GM21619 (cell line): ENCODE results near the gene CNTN4.

Experiments
- ATAC-seq: cut with Tn5 transposase; IDR thresholded peaks from one replicate; pipeline ENCODE4 v1.9.1; 2021; ENCODE audit not compliant: unreplicated experiment

CNTN4 gene

DNA sequence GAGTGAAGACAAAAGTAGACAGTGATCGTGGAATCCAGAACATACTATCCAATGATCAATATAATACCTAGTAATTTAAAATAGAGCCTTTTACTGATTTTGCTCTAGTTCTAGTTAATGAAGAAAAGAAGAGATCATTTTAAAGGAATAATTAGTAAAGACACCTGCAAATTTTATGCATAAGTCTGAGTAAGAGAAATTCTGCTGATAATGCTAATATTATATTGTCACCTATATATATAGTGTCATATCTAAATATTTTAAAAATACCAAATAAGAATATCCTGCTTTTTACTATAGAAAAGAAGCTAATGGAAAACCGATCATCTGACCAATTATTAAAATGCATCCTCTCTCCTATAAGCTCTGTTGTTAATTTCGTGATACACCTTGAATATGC lies 152.1 kb downstream of the CNTN4 start:
- ATAC-seq: no peak

DNA sequence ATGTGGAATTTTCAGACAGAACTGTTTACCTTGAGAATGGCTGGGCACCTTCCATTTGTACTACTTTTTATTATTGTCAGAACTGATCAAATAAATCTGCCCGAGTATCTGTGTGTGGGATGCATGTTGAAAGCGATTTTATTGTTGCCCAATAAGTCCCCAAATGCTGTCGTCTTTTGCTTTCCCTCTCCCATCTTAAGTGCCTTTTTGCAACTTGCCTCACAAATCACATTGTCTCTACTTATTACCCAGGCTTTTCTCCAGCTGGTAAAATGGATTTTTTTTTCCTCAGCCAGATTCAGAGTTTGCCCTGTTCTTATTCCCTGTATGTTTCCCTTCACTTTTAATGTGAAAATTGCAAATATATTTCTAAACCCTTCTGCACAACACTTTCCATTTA lies 163.1 kb downstream of the CNTN4 start:
- ATAC-seq: no peak

DNA sequence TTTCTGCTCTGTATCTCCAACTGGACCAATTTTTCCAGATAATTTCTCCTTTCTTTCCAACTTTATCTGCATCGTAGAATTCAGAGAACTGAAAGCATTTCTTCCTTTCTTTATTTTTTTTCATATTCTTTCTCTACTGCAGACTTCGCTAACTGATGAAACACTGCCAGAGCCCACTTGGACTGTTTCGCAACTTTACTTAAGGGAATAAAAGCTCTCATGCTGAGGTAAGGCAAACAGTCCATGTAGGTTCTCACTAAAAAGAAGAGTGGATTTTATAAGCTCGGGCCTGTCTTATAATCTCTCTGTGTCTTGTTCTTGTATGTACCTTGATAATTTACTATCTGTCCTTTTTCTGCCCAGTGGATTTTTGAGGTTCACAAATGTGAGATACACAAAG lies 163.5 kb downstream of the CNTN4 start:
- ATAC-seq: no peak

DNA sequence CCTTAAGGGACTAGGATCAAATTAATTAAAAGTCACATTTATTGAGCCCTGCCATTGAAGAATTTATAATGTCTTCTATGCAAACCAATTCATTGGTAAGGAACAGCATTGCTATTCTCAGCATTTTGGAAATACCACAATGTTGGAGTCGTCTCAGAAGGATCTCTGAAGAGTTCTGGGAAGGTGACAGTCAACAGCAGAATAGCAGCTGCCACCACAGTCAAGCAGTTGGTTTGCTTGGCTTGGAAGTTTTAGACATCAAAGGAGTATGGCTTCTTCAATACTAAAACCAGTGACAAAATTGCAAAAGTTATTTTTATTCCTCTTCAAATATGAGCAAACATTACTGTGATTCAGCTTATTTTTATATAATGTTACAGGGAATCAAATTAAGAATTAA lies 167.9 kb downstream of the CNTN4 start:
- ATAC-seq: no peak

DNA sequence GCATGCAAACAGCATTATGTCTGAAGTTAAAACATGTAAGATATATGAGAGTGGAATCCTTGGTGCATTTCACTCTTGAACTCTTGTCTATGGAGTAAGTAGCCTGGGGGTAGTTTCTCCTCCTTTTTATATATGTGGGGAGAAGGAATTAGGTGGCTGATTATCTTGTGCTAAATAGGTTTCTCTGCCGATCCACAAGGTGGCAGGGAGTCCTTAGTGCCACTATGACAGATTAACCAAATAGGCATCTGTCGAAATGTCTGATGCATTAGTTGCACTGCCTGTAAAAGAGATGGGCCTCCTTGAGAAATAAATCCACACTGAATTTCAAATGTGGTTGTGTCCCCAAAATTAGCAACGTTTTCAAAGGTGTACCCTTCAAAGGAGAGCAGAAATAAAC lies 170.1 kb downstream of the CNTN4 start:
- ATAC-seq: no peak

DNA sequence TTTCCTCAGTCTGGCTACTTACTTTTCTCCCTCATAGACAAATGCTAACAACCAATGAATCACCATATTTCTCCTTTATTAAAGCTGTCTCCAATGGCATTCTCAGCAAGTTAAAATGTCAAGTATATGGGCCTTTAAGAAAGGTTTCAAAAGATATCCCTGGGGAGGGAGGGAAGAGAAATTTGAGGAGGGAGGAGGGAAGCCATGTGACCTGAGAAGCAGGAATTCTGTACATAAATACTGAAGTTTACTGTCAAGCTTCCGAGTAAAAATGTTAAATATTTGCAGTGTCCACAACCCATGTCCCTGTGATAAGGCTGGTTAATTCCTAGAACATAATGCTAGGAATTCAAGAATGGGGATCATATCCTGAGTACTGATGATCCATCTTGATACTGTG lies 175.9 kb downstream of the CNTN4 start:
- no peak for ATAC-seq

DNA sequence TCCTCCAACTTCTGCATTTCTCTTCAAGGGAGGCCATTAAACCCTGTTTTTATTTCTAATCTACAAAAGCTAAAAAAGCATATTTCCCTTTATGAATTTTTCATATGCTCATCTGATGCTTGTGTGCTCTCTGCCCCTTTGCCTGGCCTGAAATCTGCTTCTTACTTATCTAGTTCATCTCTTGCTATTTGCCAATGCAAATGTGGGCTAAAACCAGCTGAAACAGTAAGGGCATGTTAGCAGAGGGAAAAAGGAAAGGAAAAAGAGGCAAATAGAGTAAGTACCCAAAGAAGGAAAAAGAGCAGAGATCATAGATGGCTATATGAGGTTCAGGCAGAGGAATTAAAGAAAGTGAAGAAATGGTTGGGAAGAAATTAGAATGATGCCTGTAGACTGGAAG lies 185.2 kb downstream of the CNTN4 start:
- no peak for ATAC-seq

DNA sequence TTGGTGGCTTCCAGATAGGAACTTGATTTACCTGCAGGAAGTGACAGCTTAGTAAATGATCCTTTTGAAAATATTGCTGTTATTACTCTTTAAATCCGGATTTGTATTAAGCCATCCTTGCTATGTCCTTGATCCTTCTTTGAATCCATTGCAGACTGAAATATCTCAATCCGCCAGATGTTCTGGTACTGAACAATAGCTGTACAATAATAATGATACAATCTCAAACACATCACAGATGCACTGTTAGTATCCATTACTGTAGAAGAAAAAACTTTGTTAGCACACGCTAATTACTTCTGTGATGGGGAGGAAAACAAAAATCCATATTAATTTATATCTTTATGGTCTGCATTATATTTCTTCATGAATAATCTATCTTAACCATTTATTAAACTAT lies 202.3 kb downstream of the CNTN4 start:
- no peak for ATAC-seq

DNA sequence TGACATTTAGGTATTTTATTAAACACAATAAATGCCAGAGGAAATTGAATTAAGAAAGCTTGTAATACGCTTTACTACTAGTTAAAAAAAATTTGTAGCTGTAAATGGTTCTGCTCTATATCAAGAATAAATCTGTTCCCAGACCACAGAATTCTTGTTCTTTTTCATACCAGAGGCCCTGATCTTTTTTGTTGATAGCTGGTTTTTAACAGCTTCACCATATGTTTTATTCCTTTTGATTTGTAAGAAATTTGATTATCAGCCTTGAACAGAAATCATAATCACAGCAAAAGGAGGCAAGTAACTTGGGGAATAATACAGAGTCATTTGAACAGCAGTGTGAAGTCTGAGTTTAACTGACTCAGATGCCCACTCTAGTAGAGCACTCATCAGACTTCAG lies 202.7 kb downstream of the CNTN4 start:
- no peak for ATAC-seq

DNA sequence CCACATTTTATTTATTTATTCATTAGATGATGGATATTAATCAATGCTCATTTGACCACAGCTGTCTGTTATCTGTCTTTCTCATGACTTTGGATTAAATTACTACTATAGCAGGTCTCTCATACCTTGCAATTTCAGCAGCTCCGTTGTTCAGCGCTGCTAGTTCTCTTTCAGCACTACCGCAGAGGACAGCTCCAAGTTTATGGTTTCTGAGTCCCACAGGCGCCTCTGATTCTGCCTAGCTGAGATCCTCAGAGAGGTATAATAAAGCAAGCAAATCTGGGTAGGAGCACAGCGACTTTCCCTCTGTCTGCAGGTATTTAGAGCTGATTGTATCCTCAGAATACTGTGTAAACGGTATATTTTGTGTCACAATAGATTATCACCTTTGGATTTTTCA lies 204.9 kb downstream of the CNTN4 start:
- no peak for ATAC-seq

DNA sequence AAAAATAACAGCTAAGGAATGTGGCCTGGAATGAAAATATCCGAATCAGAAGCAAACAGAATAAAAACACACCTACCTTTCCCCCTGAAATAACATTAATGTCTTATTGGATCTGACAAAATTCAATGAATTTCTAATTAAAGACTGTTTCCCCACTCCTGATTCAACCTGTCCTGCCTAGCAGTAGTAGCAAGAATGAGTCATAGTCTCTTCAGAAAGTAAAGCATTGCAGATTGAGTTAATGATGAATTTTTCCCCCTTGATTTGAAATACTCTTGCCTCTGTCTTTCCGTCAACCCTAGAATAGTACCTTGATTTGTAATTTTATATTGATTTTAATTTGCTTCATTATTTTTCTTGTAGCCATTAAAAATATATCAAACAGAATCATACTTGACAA lies 212.4 kb downstream of the CNTN4 start:
- no peak for ATAC-seq

DNA sequence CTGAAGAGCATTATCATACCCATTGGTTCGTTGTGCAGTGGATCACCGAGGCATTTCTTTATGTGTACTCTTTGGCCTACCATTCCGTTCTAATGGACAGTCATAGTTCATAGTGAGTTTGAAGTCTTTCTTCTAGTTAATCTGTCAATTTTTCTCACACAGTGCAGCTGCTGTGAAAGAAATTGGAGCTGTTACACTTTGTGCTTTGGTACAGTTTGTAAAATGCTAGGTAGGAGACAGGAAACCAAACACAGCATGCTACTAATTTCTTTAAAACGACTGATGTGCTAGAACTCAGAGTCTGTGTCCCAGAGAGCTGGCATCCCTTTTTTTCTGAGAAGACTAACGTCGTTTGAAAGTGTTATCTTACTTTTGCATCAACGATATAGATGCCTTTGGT lies 218.9 kb downstream of the CNTN4 start:
- ATAC-seq: no peak

DNA sequence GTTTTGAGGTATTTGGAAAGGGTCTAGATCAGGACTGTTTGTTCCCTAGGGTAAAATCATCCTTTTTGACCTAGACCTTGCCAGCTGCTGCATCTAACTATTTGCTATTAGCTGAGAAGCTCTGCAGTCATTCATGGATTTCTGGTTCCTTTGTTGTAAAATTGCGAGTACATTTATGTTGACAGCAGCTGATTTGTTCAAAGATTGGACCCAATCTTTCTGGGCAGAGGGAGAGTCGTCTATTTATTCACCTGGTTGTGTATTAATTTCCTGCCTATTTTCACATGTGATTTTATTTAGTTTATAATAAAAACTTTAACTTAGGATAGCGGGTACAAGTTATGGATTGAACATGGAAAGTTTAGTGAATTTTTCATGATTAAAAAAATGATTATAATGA lies 236.3 kb downstream of the CNTN4 start:
- ATAC-seq: no peak

DNA sequence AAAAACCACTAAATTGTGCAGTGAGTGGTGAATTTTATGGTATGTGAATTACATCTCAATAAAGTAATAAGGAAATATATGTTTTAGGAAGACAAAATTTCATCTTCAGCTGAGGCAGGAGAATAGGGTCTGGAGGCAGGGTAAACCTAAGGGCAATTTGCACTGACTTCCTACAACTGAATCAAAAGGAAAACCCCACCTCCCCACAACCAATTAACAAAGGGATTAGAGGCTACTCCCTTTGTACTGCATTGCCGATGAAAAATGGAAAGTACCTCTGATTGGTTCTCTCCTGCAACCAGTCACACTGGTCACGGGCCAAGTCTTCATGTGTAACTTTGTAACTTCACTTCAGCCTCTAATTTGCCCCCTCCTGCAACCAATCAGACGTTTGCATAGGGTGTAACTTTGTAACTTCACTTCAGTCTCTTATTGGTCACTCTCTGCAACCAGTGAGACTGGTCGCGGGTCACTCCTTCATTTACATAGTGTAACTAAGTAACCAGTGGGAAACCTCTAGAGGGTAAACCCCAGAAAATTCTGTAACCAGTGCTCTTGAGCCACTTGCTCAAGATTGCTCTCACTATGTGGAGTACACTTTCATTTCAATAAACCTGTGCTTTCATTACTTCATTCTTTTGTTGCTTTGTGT lies 244.5 kb downstream of the CNTN4 start:
- no peak for ATAC-seq

DNA sequence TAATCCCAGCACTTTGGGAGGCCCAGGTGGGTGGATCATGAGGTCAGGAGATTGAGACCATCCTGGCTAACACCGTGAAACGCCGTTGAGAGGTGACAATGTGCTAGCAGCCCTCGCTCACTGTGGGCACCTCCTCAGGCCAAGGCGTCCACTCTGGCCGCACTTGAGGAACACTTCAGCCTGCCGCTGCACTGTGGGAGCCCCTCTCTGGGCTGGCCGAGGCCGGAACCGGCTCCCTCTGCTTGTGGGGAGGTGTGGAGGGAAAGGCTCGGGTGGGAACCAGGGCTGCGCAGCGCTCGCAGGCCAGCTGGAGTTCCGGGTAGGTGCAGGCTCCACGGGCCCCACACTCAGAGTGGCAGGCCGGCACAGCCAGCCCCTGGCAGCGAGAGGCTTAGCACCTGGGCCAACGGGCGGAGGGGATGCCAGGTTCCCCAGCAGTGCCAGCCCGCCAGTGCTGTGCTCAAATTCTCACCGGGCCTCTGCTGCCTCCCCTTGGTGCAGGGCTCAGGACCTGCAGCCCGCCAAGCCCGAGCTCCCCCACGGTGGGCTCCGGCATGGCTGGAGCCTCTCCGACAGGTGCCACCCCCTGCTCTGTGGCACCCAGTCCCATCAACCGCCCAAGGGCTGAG lies 253.6 kb downstream of the CNTN4 start:
- ATAC-seq: no peak

DNA sequence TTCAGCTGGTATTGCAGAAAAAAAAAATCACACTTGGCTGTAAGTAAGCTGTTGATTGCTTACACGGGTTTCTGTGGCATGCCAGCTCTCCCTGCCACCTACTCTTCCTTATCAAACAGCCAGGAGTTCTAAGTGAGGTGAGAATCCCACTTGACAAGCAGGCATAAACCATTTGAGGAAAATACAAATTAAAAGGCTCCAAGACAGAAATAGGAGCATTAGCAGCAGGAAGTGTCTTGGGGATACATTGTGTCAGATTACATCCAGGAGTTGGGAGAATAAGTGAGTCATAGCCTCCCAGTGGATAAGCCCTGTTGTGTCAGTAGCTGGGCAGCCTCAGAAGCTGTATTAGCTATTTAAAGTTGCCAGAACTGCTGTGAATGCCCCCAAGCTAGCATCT lies 256.0 kb downstream of the CNTN4 start:
- ATAC-seq: no peak

DNA sequence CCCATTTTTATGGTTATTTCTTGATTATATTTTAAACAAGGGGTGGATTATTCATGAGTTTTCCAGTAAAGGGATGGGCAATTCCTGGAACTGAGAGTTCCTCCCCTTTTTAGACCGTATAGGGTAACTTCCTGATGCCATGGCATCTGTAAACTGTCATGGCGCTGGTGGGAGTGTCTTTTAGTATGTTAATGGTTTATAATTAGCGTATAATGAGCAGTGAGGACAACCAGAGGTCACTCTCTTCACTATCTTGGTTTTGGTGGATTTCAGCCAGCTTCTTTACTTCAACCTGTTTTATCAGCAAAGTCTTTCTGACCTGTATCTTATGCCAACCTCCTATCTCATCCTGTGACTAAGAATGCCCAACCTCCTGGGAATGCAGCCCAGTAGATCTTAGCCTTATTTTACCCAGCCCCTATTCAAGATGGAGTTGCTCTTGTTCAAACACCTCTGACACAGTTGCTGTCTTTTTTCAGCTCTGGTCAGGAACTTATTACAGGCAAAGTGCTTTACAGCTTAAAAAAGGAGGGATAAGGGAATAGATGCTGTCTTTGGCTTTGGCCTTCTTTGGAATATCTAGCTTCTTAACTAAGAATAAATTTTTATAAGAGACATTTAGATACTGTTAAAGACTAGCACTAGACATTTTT lies 257.8 kb downstream of the CNTN4 start:
- no peak for ATAC-seq

DNA sequence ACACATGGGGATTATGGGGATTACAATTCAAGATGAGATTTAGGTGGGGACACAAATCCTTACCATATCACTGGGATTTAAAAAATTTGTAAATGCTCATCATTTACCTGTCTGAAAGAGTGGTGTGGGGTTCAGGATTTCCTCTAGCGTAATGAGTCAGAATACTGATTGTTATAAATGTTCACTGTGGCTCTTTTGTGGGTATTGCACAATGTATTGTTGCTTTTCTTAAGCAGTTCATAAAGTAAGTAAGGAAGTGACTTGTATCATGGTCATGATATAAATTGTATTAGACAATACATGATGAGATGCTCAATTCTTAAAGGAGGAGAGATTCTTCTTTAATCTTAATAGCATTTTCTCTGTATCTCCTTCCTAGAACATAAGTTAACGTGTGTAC lies 262.1 kb downstream of the CNTN4 start:
- ATAC-seq: no peak

DNA sequence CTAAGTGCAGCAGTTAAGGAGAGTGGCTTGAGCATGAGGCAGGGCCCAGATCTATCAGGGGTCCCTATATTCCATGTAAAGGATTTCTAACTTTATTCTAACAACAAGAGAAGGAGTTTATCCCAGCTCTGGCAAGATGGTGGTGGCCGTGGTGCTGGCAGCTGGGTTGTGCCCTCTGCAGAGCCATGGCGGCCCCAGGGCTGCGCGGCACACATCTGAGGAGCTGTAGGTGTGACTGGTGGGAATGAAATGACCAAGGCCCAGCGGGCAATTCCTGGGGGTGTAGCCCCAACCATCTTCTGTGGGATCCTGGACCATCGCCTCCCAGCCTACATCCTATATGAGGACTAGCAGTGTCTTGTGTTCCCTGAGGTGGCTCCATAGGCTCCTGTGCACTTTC lies 263.5 kb downstream of the CNTN4 start:
- ATAC-seq: no peak

DNA sequence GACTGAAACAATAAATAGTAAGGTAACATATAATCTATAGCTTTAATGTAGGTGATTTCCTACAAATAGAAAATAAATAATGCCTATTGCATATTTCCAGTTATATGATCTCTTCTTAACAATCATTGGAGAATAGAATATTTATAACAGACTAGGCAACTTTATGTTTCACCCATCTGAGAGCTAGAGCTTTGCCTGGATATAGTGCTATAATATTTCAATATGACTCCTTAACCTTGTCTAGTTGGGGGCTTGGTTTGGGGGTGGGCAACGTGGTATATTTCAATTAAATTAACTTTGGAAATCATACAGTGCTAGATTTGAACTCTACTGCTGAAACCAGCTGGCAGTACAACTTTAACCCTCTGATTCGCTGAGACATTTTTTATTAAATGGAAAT lies 265.2 kb downstream of the CNTN4 start:
- no peak for ATAC-seq

DNA sequence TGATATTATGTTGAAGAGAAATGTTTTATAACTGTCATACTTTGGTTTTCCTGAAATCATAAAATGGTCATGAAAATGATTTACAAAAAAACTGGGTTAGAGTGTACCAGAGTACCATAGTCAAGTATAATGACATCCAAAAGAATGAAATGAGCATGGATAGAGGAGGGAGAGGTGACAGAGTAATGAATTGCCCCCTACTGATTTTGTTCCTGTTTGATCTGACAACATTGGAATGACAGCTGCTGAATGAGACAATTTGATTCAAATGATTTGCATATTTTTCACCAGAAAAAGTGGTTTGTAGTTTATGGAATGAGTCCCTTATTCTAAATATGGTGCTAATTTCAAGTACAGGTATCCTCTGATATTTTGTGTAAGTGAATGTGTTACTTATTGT lies 271.7 kb downstream of the CNTN4 start:
- ATAC-seq: no peak

DNA sequence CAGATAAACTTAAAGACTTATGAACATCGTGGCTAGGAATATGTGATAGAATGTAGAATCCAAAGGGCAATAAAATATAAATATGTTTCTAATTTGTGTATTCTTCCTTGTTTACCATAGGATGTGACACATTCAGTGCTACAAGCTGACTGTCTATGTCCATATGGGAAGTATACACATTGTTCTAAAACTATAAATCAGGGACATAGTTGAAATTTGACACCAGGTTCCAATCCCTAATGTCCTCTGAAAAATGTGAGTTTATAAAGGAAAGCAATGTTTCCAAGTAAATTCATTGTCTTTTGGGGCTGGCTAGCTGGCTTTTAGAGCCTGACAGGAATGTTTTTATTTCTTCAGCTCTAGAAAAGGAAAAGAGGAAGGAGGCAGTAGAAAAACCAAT lies 273.6 kb downstream of the CNTN4 start:
- ATAC-seq: no peak

DNA sequence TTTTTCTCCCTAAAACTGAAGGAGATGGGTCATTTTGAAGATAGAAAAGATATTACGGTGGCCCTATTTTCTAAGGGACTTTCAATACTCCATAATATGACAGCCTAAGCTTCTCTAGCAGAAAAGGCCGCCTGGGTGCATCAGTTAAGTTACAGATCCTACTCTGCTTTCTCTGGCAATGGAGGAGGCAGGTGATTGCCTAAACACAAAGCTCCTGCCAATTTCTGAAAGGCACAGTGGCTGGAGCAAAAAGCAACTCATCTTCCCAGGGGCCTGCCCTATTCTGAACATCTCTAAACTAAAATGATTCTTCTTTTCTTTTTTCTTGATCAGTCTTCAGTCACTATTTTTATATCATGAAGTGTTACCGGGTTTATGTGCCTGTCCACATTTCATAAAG lies 276.7 kb downstream of the CNTN4 start:
- no peak for ATAC-seq
